Upper lobe of right lung (tissue), 1 donor: ENCODE data around the gene IFFO2. TPM values are rescaled to one million over a fixed set of nuclear protein-coding genes. Genes with fewer than 3 reads are reported as not detected.

Experiments
- ATAC-seq: fragments of 200-7000 bp; cut with Tn5 transposase; one replicate; pipeline ENCODE4 v1.9.1; 2020; ENCODE audit warnings: mild to moderate bottlenecking, moderate library complexity
- DNase-seq: peaks from one replicate; pipeline ENCODE4 v3.0.0-alpha.2; 2020
- H3K27ac ChIP-seq: fragments of 200-600 bp; one replicate; pipeline ENCODE4 v1.8.0; 2022
- H3K27me3 ChIP-seq: fragments of 200-600 bp; one replicate; pipeline ENCODE4 v1.8.0; 2022; ENCODE audit warnings: mild to moderate bottlenecking
- H3K36me3 ChIP-seq: fragments of 200-600 bp; one replicate; pipeline ENCODE4 v1.8.0; 2022
- H3K4me1 ChIP-seq: fragments of 200-600 bp; one replicate; pipeline ENCODE4 v1.8.0; 2022
- H3K4me3 ChIP-seq: fragments of 200-600 bp; one replicate; pipeline ENCODE4 v1.8.0; 2022; ENCODE audit warnings: mild to moderate bottlenecking
- H3K9me3 ChIP-seq: fragments of 200-600 bp; one replicate; pipeline ENCODE4 v1.8.0; 2022
- CTCF ChIP-seq: fragments of 200-600 bp; IDR thresholded peaks from one replicate; pipeline ENCODE4 v1.8.0; 2022; ENCODE audit warnings: antibody characterized with exemption
- intact Hi-C: fragments of 100-400 bp; cut with DNase I; formaldehyde crosslinking; loops from one replicate; pipeline ENCODE4 v1.11.0; 2022
- total RNA-seq: library from RNA; stranded (reverse); fragmentation: NEBNext Ultra II Directional; extraction: Animal tissue kit (Norgen Biotek cat#: 25700); gene quantifications from one replicate; pipeline ENCODE4 v1.2.1, GENCODE V29; 2021
- donor health status: DM: no; HTN: yes; CAD: no; lungs with severe emphysema.

The IFFO2 gene
- total RNA-seq, 1 donor from 2014 or later, result 15.4 TPM

- Histone ChIP-seq H3K4me1 (no peaks in the 10 kb centered on the region), H3K36me3 (peaks cover 7% of the 10 kb centered on the region), H3K9me3 (no peaks in the 10 kb centered on the region), H3K27me3 (no peaks in the 10 kb centered on the region), H3K27ac (no peak overlapping the region), H3K4me3 (no peak overlapping the region)
- ATAC-seq, result peak; percentile 81
- peak; percentile 95 for TF ChIP-seq CTCF
- intact Hi-C loops, result no loop called here
- peak; percentile 84 for DNase-seq
Observed at GRCh38 chr1:18883636-18884418, 72.6 kb downstream of the IFFO2 start.

GRCh38 chr1:18883079-18883478, 73.4 kb downstream of the IFFO2 start:
- H3K27me3 ChIP-seq, result no peaks in the 10 kb centered on the region
- intact Hi-C loops, result no loop called here
- H3K4me3 ChIP-seq, result no peak overlapping the region
- peaks cover 7% of the 10 kb centered on the region for H3K36me3 ChIP-seq
- no peak overlapping the region for H3K27ac ChIP-seq
- ATAC-seq, result no peak
- H3K9me3 ChIP-seq, result no peaks in the 10 kb centered on the region
- DNase-seq, result no peak
- no peaks in the 10 kb centered on the region for H3K4me1 ChIP-seq
- TF ChIP-seq CTCF, result no peak

GRCh38 chr1:18882486-18882885, 74.0 kb downstream of the IFFO2 start:
- no peak for TF ChIP-seq CTCF
- ATAC-seq, result no peak
- H3K27ac ChIP-seq, result no peak overlapping the region
- no peak overlapping the region for H3K4me3 ChIP-seq
- intact Hi-C loops, result no loop called here
- H3K9me3 ChIP-seq, result no peaks in the 10 kb centered on the region
- H3K4me1 ChIP-seq, result no peaks in the 10 kb centered on the region
- peaks cover 7% of the 10 kb centered on the region for H3K36me3 ChIP-seq
- H3K27me3 ChIP-seq, result no peaks in the 10 kb centered on the region
- no peak for DNase-seq

GRCh38 chr1:18881642-18882431, 74.6 kb downstream of the IFFO2 start:
- Histone ChIP-seq H3K36me3 (peaks cover 7% of the 10 kb centered on the region), H3K9me3 (no peaks in the 10 kb centered on the region), H3K4me1 (no peaks in the 10 kb centered on the region), H3K4me3 (no peak overlapping the region), H3K27ac (no peak overlapping the region), H3K27me3 (no peaks in the 10 kb centered on the region)
- intact Hi-C loops, result no loop called here
- no peak for DNase-seq
- TF ChIP-seq CTCF, result no peak
- no peak for ATAC-seq

GRCh38 chr1:18881164-18881563, 75.3 kb downstream of the IFFO2 start:
- Histone ChIP-seq H3K36me3 (peaks cover 7% of the 10 kb centered on the region), H3K27me3 (no peaks in the 10 kb centered on the region), H3K27ac (no peak overlapping the region), H3K9me3 (no peaks in the 10 kb centered on the region), H3K4me3 (no peak overlapping the region), H3K4me1 (no peaks in the 10 kb centered on the region)
- intact Hi-C loops, result no loop called here
- no peak for DNase-seq
- ATAC-seq, result no peak
- no peak for TF ChIP-seq CTCF
